Astrocyte (in vitro differentiated cells and primary cell): Measurements from ENCODE around the gene CEACAM5. TPM values are rescaled to one million over a fixed set of nuclear protein-coding genes. Genes with fewer than 3 reads are reported as not detected.

Source experiments
- DNase-seq: peaks from one replicate; pipeline ENCODE4 v3.0.0-alpha.2; 2010; ENCODE audit warnings: low read depth
- FAIRE-seq: peaks from 2 replicates; lab custom pipeline; 2011; peaks lifted over from hg19 to GRCh38; lab: Jason Lieb, UNC
- H2AFZ ChIP-seq: 2 replicates; pipeline ENCODE4 v1.6.0; 2012; ENCODE audit warnings: low read depth, low read length, inconsistent platforms
- H3K27ac ChIP-seq: 2 replicates; pipeline ENCODE4 v1.5.1; 2011; ENCODE audit warnings: low read depth, low read length, inconsistent platforms
- H3K27me3 ChIP-seq: 2 replicates; pipeline ENCODE4 v1.6.0; 2011; ENCODE audit warnings: low read length, inconsistent platforms; ENCODE audit not compliant: insufficient read depth
- H3K36me3 ChIP-seq: 2 replicates; pipeline ENCODE4 v1.5.1; 2011; ENCODE audit warnings: low read length, inconsistent platforms; ENCODE audit not compliant: insufficient read depth
- H3K4me1 ChIP-seq: 2 replicates; pipeline ENCODE4 v1.5.1; 2011; ENCODE audit warnings: low read length, inconsistent platforms; ENCODE audit not compliant: insufficient read depth
- H3K4me2 ChIP-seq: 2 replicates; pipeline ENCODE4 v1.6.0; 2012; ENCODE audit warnings: low read length, inconsistent platforms
- H3K4me3 ChIP-seq: 2 replicates; pipeline ENCODE4 v1.5.1; 2011; ENCODE audit warnings: low read depth, mild to moderate bottlenecking, low read length, inconsistent platforms; ENCODE audit not compliant: insufficient read depth
- H3K79me2 ChIP-seq: 2 replicates; pipeline ENCODE4 v1.6.0; 2012; ENCODE audit warnings: mild to moderate bottlenecking, low read length, inconsistent platforms; ENCODE audit not compliant: insufficient read depth
- H3K9ac ChIP-seq: 2 replicates; pipeline ENCODE4 v1.6.0; 2012; ENCODE audit warnings: mild to moderate bottlenecking, low read length, inconsistent platforms
- H3K9me3 ChIP-seq: 2 replicates; pipeline ENCODE4 v1.5.1; 2012; ENCODE audit warnings: low read depth, mild to moderate bottlenecking, low read length, inconsistent platforms; ENCODE audit not compliant: insufficient read depth
- H4K20me1 ChIP-seq: 2 replicates; pipeline ENCODE4 v1.6.0; 2012; ENCODE audit warnings: low read length, inconsistent platforms; ENCODE audit not compliant: insufficient read depth
- H3K27ac Mint-ChIP-seq: one replicate; pipeline ENCODE4 v1.8.0; 2021; ENCODE audit warnings: mild to moderate bottlenecking, mixed read lengths; ENCODE audit not compliant: unreplicated experiment
- H3K27me3 Mint-ChIP-seq: one replicate; pipeline ENCODE4 v1.8.0; 2021; ENCODE audit warnings: low read depth, mixed read lengths; ENCODE audit not compliant: unreplicated experiment
- H3K36me3 Mint-ChIP-seq: one replicate; pipeline ENCODE4 v1.8.0; 2021; ENCODE audit warnings: low read depth, mixed read lengths; ENCODE audit not compliant: unreplicated experiment
- H3K4me1 Mint-ChIP-seq: one replicate; pipeline ENCODE4 v1.8.0; 2021; ENCODE audit warnings: low read depth, mixed read lengths; ENCODE audit not compliant: unreplicated experiment
- H3K4me3 Mint-ChIP-seq: one replicate; pipeline ENCODE4 v1.8.0; 2021; ENCODE audit warnings: mild to moderate bottlenecking, moderate library complexity, mixed read lengths; ENCODE audit not compliant: unreplicated experiment
- H3K9me3 Mint-ChIP-seq: one replicate; pipeline ENCODE4 v1.8.0; 2021; ENCODE audit warnings: mild to moderate bottlenecking, mixed read lengths; ENCODE audit not compliant: unreplicated experiment
- EZH2 ChIP-seq: IDR thresholded peaks from 2 replicates; pipeline ENCODE4 v1.6.1; 2012; ENCODE audit warnings: mild to moderate bottlenecking, low read length, inconsistent platforms; ENCODE audit not compliant: insufficient read depth
- total RNA-seq: library from RNA; stranded (reverse); gene quantifications from 2 replicates; pipeline ENCODE4 v1.2.1, GENCODE V29; 2021
- TF ChIP-seq, protein P1 (sequence below): IDR thresholded peaks from 2 replicates; pipeline ENCODE4 v1.5.1; 2011; ENCODE audit warnings: low read depth, mild to moderate bottlenecking, inconsistent platforms, low read length, moderate library complexity; ENCODE audit not compliant: insufficient read depth

The CEACAM5 gene
- total RNA-seq, 1 donor from 2014 or later: not detected

DNA sequence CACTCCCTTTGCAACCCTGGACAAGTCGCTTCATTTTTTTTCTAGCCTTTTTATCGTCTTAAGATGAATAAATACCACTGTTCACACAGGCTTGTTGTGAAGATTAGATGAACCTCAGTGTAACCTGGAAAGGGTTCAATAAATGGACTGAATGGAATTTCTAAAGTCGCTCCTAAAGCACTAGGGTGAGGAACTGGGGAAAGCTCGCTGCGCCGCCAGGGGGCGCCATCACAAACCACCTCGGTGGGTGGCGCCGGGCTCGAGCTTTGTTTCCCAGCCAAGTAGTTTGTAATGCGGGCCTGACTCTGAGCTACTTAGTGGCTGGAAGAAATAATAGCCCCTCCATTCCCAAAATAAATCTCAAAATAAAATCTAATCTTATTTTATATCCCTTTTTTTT, 44.7 kb downstream of the CEACAM5 start:
- H3K27me3 Mint-ChIP-seq: peaks cover 56% of the 10 kb centered on the region
- no peak for FAIRE-seq
- no peak overlapping the region for H3K9ac ChIP-seq
- no peaks in the 10 kb centered on the region for H3K36me3 Mint-ChIP-seq
- no peak overlapping the region for H2AFZ ChIP-seq
- no peaks in the 10 kb centered on the region for H3K4me1 ChIP-seq
- no peak overlapping the region for H3K27ac Mint-ChIP-seq
- DNase-seq: no peak
- no peaks in the 10 kb centered on the region for H4K20me1 ChIP-seq
- H3K27me3 ChIP-seq: no peaks in the 10 kb centered on the region
- H3K27ac ChIP-seq: no peak overlapping the region
- H3K9me3 ChIP-seq: no peaks in the 10 kb centered on the region
- H3K36me3 ChIP-seq: no peaks in the 10 kb centered on the region
- H3K79me2 ChIP-seq: no peaks in the 10 kb centered on the region
- H3K4me2 ChIP-seq: no peak overlapping the region
- H3K4me3 Mint-ChIP-seq: no peak overlapping the region
- no peak for TF ChIP-seq EZH2
- TF ChIP-seq, protein P1, sequence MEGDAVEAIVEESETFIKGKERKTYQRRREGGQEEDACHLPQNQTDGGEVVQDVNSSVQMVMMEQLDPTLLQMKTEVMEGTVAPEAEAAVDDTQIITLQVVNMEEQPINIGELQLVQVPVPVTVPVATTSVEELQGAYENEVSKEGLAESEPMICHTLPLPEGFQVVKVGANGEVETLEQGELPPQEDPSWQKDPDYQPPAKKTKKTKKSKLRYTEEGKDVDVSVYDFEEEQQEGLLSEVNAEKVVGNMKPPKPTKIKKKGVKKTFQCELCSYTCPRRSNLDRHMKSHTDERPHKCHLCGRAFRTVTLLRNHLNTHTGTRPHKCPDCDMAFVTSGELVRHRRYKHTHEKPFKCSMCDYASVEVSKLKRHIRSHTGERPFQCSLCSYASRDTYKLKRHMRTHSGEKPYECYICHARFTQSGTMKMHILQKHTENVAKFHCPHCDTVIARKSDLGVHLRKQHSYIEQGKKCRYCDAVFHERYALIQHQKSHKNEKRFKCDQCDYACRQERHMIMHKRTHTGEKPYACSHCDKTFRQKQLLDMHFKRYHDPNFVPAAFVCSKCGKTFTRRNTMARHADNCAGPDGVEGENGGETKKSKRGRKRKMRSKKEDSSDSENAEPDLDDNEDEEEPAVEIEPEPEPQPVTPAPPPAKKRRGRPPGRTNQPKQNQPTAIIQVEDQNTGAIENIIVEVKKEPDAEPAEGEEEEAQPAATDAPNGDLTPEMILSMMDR: peak; percentile 49
- H3K9me3 Mint-ChIP-seq: no peaks in the 10 kb centered on the region
- H3K4me1 Mint-ChIP-seq: no peaks in the 10 kb centered on the region
- no peak overlapping the region for H3K4me3 ChIP-seq

DNA sequence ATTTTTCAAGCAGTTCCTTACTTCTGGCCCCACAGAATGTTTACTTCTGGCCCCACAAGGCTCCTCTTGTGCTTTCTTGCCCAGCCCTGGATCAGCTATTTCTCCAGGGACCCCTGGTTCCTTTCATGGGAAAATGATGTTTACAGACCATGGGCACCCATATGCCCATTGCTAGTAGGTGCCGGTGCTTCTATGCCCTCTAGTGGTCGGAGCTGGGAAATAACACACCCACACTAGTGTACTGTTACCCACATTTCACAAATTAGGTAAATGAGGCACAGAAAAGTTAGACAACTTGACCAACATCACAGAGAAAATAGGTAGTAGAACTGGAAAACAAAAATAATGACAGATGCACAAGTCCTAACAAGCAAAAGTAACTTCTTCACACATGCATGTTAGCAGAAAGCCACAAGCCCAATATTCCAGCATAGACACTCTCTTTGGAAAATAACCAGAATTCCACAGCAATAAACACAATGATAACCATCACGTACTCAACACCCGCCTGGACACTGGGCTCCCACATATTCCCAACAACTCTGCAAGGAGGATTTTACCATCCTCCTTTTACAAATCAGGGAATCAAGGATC, 45.6 kb downstream of the CEACAM5 start:
- H3K36me3 ChIP-seq: no peaks in the 10 kb centered on the region
- H3K4me3 Mint-ChIP-seq: no peak overlapping the region
- H3K4me2 ChIP-seq: no peak overlapping the region
- H3K27me3 ChIP-seq: no peaks in the 10 kb centered on the region
- H3K9me3 Mint-ChIP-seq: no peaks in the 10 kb centered on the region
- no peaks in the 10 kb centered on the region for H3K36me3 Mint-ChIP-seq
- no peak for DNase-seq
- TF ChIP-seq, protein P1: peak; percentile 62
- TF ChIP-seq EZH2: no peak
- H3K27me3 Mint-ChIP-seq: peaks cover 56% of the 10 kb centered on the region
- no peak overlapping the region for H2AFZ ChIP-seq
- H3K4me3 ChIP-seq: no peak overlapping the region
- H3K27ac Mint-ChIP-seq: no peak overlapping the region
- no peak for FAIRE-seq
- no peaks in the 10 kb centered on the region for H3K79me2 ChIP-seq
- H3K9me3 ChIP-seq: no peaks in the 10 kb centered on the region
- no peak overlapping the region for H3K9ac ChIP-seq
- no peaks in the 10 kb centered on the region for H4K20me1 ChIP-seq
- no peak overlapping the region for H3K27ac ChIP-seq
- H3K4me1 Mint-ChIP-seq: no peaks in the 10 kb centered on the region
- H3K4me1 ChIP-seq: no peaks in the 10 kb centered on the region

DNA sequence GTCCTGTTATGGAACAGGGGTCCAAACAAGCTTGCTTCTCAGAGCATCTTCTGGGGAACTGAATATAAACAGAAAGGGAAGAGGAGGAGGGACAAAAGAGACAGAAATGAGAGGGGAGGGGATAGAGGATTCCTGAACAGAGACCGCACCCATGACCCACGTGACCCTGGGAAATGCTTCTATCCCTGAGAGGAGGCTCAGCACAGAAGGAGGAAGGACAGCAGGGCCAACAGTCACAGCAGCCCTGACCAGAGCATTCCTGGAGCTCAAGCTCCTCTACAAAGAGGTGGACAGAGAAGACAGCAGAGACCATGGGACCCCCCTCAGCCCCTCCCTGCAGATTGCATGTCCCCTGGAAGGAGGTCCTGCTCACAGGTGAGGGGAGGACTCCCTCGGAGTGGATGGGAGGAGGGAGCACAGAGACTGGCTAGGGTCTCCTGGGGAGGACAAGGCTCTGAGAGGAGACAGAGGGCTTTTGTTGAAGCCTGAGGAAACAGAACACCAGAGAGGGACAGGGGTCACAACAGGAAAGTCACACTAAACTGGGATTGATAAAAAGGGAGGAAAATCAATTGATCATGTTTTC, 47.0 kb downstream of the CEACAM5 start, which contains the start of gene CEACAM6:
TSS of gene CEACAM6 (plus strand) at position 203 of the 586 bp plus-strand sequence. CDS start at position 312, 109 bp downstream.
- no peaks in the 10 kb centered on the region for H3K36me3 Mint-ChIP-seq
- no peak within 1 kb of the TSS for H3K4me3 ChIP-seq
- H4K20me1 ChIP-seq: no peaks in the 10 kb centered on the region
- TF ChIP-seq EZH2: no peak
- TF ChIP-seq, protein P1: no peak
- H3K4me2 ChIP-seq: no peak within 1 kb of the TSS
- no peaks in the 10 kb centered on the region for H3K9me3 Mint-ChIP-seq
- H3K36me3 ChIP-seq: no peaks in the 10 kb centered on the region
- DNase-seq: no peak
- FAIRE-seq: no peak
- no peaks in the 10 kb centered on the region for H3K79me2 ChIP-seq
- H2AFZ ChIP-seq: no peak within 1 kb of the TSS
- H3K4me1 ChIP-seq: no peaks in the 10 kb centered on the region
- no peak within 1 kb of the TSS for H3K27ac ChIP-seq
- no peaks in the 10 kb centered on the region for H3K9me3 ChIP-seq
- no peak within 1 kb of the TSS for H3K27ac Mint-ChIP-seq
- H3K27me3 Mint-ChIP-seq: peaks cover 62% of the 10 kb centered on the region
- no peaks in the 10 kb centered on the region for H3K27me3 ChIP-seq
- no peak within 1 kb of the TSS for H3K4me3 Mint-ChIP-seq
- no peak within 1 kb of the TSS for H3K9ac ChIP-seq
- no peaks in the 10 kb centered on the region for H3K4me1 Mint-ChIP-seq
